SKM-1 treated with dmso at 0.1 percent for 144 hours (cell line): Measurements from ENCODE around the gene VSTM2L.

Experiments
- DNase-seq: peaks from one replicate; lab custom pipeline; 2025; ENCODE audit not compliant: unreplicated experiment; lab: John Stamatoyannopoulos, UW

VSTM2L gene

GRCh38 chr20:37878835-37879599, 23.9 kb upstream of the VSTM2L start:
- DNase-seq = no peak

DNA sequence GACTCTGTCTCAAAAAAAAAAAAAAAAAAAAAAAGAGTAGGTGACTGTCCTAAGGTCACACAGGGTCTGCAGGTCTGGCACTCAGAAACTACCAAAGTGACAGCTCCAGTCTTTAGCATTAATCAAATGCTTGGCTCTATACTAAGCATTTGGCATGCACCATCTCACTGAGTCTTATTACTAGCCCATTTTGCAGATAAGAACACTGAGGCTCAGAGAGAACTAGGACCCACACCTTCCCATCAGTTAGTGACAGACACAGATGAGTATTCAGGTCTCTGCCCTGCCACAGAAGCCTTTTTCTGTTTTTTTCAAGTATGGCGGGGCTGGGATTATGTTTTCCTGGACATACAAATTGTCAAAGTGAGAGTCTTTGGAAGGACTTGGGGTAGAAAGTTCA, 23.1 kb upstream of the VSTM2L start:
- no peak for DNase-seq

GRCh38 chr20:37880726-37881591, 22.0 kb upstream of the VSTM2L start:
- no peak for DNase-seq

DNA sequence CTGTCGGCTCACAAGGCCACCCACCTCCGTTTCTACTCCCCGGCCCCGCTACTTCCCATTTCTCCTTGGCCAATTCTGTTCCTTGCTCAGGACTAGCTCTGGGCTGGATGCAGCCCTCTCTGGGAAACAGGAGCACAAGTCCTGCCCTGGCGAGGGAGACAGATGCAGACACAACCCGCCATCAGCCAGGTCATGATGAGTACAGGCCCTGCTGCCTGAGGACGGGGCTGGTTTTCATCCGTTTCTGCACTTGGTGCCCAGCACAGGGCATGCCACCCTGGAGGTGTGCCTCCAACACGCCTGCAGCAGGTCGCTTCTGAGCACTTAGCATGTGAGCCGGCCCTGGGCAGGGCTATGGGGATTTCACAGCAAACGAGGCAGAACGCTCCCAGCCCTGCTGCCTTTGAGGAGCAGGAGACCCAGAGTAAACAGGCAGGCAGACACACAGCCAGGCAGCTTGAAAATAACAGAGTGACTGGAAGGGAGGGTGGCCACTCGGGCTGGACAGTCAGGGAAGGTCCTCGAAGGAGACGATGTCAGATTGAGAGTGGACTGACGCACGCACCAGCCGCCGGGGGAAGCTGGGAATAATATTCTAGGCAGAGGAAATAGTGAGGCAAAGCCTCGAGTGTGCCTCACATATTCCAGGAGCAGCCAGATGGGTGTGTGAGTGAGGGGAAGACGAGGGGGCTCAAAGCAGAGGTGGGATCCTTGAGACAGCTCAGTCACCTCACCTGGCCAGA, 21.2 kb upstream of the VSTM2L start:
- DNase-seq = no peak

- no peak for DNase-seq
Observed at GRCh38 chr20:37882961-37883712, 19.8 kb upstream of the VSTM2L start.

GRCh38 chr20:37885042-37885441, 17.9 kb upstream of the VSTM2L start:
- no peak for DNase-seq

DNA sequence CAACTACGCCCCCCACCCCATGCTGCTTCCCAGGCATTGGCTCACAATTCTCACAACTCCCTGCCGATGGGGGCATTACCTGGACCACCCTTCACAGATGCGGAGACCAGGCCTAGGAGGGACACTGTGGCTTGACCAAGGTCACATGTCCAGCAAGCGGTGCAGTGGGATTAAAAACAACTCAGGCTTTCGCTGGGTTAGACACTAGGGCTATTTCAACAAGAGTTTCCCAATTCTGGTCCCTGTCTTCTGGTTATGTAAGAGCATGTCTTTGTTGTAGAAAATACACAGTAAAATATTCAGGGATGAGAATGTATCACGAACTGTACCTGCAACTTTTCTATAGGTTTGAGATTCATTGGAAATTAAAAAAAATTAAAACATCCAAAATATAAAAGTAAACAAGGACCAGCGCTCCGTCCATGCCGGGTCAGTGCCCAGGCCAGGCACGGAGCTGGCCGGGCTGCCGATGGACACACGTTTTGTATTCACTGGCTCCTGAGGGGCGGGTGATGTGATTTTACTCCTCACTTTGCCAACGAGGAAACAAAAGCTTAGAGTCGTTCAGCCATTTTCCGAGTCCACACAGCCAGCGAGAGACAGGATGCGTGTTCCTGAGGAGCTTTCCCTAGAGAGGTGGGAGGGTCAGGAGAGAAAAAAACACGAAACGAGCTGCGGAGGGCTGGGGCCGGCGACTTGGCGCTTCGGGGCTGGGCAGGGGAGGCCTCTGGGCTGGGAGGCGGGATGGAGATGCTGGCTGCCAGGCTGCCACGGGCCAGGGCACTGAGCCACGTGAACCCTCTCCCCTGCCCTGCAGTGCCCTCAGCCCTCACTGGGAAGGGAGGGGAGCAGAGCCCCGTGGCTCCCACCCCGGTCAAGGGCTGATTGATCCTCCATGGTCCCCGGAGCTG, 17.1 kb upstream of the VSTM2L start:
- no peak for DNase-seq

DNA sequence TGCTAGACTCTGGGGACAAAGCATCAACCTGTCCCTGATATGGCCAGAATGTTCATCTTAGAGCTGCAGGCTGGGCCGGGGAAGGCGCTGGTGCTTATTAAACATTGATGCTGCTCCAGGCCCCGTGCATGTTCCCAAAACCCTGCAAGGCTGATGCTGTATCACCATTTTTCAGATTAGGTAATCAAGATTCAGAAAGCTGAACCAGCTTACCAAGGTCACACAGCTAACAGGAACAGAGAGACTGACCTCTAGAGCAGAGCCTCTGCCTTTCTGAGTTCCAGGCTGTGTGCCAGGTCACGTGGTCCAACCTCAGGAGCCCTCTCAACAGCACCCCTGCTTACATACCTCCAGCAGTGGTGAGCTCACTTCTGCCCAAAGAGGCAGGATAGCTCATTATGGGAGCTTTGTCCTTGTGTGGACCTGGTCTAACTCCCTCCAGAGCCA, 16.1 kb upstream of the VSTM2L start:
- DNase-seq = no peak

- DNase-seq = no peak
Observed at GRCh38 chr20:37888641-37889040, 14.3 kb upstream of the VSTM2L start.

DNA sequence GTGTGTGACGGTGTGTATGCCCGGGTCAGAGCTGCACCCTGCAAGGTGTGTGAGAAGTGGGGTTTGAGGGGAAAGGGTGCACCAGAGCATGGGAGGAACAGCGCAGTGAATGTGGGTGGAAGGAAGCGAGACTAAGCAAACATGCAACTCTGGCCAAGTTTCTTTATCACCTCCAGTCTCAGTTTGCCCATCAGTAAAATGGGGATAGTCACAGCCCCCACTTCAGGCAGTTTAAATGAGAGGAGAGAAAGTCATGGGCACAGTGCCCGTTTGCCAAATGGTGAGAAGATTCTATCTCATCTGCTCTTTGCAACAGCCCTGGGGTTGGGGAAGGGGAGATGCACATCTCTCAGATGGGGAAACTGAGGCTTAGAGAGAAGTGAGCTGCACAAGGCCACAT, 12.8 kb upstream of the VSTM2L start:
- DNase-seq = no peak

GRCh38 chr20:37890643-37891042, 12.3 kb upstream of the VSTM2L start:
- no peak for DNase-seq

DNA sequence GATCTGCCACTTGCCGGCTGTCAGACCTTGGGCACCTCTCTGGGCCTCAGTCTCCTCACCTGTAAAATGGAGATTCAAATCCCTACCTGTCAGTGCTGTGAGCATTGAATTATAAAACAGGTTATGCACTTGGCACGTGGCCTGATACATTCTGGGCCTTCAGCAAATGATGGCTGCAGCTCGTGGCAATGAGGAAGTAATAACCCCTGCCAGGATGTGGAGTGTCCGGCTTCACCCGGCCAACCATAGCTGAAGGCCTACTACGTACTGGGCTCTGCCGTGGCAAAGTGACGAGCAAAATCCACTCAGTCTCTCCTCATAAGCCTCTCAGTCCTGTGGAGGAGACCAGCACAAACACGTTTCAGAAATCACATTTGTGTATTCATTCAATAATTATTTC, 10.9 kb upstream of the VSTM2L start:
- no peak for DNase-seq

DNA sequence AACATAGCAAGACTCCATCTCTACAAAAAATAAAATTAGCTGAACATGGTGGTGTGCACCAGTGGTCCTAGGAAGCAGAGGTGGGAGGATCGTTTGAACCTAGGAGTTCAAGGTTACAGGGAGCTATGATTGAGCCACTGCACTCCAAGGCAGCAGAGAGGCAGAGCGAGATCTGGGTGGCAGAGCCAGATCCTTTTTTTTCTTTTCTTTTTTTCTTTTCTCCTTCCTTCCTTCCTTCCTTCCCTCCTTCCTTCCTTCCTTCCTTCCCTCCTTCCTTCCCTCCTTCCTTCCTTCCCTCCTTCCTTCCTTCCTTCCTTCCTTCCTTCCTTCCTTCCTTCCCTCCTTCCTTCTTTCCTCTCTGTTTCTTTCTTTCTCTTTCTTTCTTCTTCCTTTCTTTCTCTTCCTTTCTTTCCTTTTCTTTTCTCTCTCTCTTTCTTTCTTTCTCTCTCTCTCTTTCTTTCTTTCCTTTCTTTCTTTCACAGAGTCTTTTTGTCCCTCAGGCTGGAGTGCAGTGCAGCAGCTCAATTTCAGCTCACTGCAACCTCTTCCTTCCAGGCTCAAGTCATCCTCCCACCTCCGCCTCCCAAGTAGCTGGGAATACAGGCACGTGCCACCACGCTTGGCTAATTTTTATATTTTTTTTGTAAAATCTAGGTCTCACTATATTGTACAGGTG, 9.2 kb upstream of the VSTM2L start:
- DNase-seq = no peak

GRCh38 chr20:37894454-37894853, 8.5 kb upstream of the VSTM2L start:
- DNase-seq = no peak

GRCh38 chr20:37895166-37895565, 7.8 kb upstream of the VSTM2L start:
- no peak for DNase-seq

DNA sequence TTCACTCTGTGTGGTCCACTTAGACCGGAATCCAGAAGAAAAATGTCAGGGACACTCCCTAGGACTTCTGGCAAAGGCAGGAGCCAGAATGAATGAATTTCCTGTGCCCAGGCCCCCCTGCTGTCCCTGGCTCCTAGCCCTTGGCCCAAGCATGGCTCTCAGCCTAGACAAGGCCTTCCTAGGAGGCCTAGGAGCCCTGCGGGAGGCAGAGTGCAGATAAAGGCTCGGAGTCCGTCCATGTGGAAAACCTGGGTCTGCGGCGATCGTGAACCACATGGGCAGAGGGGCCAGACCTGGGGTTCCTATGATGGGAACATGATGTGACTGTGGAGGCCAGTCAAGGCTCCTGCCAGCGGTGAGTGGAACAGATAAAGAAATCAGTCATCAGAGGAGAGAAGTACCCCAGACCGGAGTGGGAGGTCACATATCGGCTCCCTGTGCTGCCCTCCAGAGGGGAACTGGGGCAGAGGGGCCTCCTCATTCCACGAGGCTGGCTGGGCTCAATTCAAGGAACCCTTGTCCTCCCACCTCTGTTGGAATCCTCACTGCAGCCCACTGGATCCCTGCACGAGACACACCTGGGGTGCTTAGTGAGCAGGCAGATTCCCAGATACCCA, 5.9 kb upstream of the VSTM2L start:
- no peak for DNase-seq

DNA sequence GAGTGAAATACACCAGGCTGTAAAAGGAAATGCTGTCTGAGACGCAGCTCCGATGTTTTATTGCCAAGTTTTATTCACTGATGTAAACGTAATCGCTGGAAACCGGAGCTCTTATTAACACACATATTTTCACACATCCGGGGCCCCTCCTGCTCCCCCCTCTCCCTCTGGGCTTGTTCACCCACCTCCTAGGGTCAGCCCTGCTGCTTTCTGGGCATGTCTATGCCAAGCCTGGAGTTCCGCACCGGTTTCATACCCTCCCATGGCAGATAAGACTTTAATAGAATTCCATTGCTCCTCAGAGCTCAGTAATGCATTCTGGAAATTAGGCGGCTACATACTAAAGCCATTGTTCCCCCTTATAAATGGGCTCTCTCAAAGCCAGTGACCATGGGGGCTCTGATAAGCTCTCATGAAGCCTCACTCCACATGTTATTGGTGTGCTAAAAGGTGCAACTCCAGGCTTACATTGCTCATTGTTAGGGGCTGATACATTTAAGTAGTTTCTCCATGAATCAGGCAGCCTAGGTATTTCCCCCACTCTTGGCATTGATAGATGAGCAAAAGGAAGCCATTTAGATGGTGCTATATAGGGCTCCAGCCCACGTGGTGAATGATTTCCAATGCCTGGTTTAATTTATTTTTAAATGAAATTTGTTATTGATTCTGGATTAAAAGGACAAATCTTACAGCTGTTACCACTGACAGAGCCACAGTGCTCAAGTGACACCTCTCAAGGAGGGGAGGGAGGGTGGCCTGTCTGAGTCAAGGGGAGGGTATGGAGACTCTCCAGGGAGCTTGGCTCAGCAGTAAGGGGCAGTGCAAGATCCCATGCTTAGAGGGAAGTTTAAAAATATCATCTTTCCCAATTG, 4.5 kb upstream of the VSTM2L start:
- DNase-seq = no peak
